Glomerular visceral epithelial cell (primary cell): ENCODE data around the gene WDR45B.

Experiments used
- DNase-seq: peaks from one replicate; pipeline ENCODE4 v3.0.0-alpha.2; 2016; ENCODE audit errors: extremely low spot score

Gene WDR45B

DNA sequence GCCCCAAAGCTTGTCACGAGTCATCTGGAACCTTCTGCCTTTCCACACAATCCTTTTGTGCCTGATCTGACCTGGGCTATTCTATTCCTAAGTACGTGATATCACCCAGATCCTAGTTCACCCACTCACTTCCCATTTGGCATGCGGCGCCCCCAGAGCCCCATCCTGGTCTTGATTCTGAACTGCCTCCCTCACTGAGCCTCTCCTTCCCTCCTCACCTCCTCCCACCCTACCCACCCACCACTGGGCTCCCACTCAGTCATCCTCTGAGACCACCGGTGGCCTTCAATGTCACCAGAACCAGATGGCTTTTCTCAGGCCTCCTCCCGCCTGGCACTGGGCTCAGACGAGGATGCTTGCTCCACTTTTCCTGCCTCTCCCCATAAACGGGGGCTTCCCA is 18.5 kb downstream of the WDR45B start:
- DNase-seq: no peak

GRCh38 chr17:82627405-82627804 is 20.8 kb downstream of the WDR45B start:
- no peak for DNase-seq

DNA sequence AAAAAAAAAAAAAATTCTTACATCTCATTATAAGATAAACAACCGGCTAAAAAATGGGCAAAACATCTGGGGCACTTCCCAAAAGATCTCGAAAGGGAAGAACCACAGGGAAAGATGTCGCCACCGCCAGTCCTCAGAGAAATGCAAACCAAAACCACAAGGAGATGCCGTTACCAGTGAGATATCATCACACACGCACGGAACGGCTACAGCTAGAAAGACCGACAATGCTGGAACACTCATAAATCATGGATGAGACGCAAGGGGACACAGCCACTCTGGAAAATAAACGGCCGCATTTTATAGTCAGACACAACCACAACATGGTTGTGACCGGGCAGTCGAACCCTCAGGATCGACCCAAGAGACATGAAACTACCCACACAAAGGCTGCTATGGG is 24.5 kb downstream of the WDR45B start:
- DNase-seq: no peak

- no peak for DNase-seq
Measured at GRCh38 chr17:82619641-82620040, 28.6 kb downstream of the WDR45B start.

- no peak for DNase-seq
Measured at GRCh38 chr17:82619211-82619610, 29.0 kb downstream of the WDR45B start.

DNA sequence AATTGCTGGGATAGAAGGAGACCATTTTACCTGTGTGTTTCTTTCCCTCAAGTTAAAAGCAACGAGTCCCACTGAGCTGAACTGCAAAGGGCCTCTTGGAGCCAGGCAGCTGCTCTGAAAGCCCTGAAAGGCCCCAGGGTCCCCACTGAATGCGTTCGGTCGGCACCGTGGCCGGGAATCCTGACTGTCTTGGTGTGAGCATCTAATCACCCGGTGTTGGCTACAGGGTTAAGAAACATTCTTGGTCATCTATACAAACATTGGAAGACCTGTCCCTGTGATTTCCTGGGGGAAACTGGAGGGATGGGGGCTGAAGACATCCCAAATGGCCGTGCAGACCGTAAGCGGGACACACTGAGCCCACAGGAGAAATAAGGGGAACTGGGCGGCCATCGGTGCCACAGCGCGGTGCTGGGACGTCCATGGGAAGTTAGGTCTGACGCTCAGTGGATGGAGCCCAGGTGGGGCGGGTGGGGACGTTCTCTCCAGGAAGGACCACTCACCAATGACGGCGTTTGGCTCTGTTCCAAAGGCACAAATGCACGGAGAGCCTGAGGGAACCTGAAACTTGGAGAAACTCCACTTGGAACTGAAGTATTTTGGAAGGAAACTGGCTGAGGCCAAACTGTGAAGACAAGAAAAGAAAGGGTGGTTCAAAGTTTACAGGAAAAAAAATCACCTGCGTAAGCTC is 32.1 kb downstream of the WDR45B start:
- no peak for DNase-seq

DNA sequence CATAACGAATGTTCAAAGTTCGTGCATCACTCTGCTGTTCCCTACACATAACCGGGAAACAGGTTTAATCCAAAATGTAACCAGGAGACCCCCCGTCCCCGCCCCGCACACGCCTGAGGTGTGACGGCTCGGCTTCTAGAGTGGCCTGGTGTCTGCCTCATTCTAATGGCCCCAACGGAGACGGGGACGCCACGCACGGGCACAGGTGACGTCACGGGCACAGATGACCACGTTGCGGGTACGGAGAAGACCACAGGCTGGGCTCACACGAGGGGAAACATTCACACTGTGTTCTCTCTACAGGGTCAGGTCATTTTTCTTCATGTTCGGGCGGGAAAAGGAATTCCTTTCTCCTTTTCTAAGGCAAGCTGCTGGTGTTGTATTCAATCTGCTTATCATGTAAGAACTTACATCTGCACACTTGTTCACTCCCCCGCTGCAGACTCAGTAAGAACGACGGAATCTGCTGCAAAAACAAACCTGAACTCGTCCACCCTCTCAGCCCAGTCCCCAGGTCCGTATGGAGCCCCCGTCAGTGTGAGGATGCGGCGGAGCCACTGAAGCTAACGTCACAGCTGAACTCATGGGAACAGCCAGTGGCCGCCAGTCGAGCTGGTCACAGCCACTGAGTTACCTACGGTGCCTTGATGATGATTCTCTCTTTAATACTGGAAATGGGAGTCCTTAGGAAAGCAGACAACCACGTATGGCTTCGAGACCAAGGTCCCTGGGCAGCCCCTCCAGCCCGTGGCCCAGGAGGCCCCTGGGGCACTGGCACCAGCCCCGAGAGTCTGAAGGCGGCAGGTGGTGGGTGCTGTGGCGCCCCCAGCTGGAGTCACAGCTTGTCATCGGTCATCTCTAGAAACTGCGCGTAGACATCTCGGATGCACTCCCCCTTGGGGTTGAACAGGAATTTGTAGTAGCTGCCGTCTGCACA is 32.9 kb downstream of the WDR45B start:
- no peak for DNase-seq

DNA sequence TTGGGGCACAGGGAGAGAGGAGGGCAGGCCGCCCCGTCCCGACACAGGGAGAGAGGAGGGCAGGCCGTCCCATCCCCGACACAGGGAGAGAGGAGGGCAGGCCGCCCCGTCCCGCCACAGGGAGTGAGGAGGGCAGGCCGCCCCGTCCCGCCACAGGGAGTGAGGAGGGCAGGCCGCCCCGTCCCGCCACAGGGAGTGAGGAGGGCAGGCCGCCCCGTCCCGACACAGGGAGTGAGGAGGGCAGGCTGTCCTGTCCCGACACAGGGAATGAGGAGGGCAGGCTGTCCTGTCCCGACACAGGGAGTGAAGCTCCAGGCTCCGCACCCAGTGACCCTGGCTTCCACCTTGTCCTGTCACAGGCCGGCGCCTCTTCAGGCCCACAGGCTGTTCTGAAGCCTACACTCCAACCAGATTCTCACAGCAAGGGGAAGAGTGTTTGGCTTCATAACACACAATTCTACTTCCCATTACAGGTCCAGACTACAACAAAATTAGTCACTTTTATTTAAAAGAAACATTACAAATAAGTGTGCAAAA is 34.1 kb downstream of the WDR45B start:
- no peak for DNase-seq

- no peak for DNase-seq
Measured at GRCh38 chr17:82613283-82614094, 34.8 kb downstream of the WDR45B start.

DNA sequence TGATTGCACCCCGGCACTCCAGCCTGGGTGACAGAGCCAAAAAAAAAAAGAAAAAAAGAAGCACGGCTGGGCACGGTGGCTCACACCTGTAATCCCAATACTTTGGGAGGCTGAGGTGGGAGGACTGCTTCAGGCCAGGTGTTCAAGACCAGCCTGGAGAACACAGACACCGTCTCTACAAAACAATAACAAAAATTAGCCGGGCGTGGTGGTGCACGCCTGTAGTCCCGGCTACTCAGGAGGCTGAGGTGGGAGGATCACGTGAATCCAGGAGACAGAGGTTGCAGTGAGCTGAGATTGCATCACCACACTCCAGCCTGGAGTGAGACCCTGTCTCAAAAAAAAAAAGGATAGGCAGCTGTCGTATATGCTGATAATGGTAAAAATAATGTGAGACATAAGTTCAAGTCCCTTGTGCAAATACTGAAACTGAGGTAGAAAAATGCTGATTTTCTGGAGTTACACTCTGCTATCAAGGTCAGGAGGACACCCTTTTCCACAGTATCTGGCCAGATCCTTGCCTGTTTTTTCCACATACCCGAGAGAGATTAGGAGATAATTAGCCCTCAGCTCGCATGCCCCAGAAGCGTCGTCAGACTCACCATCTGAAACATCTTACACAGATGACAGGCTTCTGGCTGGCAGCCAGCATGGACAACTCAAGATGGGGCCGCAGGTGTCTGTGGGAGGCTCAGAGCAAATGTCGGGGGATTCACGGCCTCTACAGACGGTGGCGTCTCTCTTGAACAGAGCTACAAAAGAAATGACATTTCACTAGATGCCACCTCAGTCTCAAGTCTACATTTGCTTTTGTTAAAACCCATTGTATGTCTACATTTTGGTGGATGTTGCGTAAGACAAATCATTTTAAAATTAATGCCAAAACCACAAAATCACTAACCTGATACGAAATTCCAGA is 36.8 kb downstream of the WDR45B start:
- DNase-seq: peak; percentile 27

- DNase-seq: no peak
Measured at GRCh38 chr17:82609655-82610054, 38.6 kb downstream of the WDR45B start.

DNA sequence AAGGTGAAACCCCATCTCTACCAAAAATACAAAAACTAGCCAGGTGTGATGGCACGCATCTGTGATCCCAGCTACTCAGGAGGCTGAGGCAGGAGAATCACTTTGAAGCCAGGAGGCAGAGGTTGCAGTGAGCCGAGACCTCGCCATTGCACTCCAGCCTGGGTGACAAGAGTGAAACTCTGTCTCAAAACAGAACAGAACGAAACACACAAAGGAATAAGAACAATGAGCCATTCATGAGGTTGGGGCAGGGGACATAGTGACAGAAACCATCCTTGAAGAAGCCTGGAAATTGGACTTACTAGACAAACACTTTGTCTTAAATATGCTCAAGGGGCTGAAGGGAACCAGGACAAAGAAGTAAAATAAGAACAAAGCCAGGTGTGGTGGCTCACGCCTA is 39.4 kb downstream of the WDR45B start:
- DNase-seq: no peak

DNA sequence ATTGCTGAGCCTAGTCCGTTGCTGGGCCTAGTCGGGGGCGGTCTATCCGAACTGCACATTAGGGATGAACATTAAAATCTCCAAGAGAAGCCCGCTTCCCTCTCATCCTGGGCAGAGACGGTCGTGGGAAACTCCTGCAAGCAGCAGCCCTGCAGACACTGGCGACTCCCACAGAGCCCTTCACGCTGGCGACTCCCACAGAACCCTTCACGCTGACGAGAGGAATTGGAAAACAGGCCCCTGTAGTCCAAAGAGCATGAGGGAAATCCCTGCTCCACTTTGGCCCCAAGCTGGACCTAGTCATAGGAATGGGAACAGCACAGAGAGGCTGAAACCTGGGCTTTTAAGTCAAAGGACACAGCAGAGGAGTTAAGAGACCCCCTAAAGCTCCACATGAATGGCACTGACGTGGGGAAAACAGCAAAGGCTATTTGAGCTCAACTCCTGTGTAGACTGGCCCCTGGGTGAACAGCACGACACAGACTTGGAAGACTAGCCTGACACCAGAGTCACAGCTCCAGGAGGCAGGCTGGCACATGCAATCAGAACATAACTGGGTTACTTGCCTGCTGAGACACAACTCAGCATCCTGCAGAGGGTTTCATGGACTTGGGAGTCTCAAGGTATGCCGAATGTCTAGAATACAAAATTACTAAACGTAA is 42.2 kb downstream of the WDR45B start:
- DNase-seq: no peak

GRCh38 chr17:82604532-82604931 is 43.7 kb downstream of the WDR45B start:
- DNase-seq: no peak

DNA sequence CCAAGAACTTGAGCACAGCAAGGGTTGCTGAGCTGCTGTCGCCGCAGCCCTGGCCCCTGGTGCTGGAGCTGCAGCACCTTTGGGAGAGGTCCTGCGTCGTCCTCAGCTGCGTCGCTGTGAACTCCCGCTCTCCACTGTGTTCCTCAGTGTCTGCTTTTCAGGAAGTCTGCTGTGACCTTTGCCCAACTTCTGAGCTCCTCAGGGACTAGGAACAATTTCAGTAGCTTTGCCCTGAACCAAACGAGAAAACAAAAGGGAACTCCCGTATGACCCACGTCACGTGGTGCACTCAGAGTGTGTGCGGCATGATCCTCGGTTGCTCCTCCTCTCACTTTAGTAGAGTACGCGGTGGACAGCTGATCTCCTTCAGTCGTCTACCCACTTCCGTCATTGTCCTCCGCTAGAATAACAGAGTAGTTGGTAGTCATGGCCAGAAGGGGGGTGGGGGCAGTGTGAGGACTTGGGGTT is 44.2 kb downstream of the WDR45B start:
- DNase-seq: no peak

DNA sequence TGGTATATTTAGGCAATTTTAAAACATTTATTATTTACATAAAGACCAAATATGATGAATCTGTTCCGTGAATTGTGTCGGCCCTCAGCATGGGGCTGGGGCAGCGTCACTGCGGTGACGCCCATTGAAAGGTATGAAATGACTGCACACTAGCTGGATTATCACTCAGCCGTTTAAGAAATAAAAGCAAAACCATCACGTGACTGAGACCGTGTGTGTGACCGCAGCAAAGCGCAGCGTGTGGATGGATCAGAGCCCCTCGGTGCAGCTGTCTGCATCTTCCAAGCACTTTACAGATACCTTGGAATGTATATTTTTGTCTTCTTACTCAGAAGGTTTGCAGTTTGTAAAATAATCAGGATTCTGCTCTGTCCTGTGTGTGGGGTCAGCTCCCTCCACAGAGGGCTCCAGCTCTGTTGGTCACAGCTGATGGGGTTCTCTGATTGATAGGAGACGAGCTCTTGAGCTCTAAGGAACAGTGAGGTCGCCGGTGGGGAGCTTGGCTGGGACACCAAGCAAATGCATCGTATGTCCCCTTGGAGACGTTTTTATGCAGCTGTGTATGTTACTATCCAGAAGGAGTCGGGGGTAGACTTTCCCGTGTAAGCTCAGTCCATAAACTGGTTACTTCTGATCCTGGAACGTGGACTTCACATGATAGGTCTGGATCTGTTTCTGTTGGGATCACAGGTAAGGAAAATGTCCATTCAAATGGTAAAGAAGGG is 45.1 kb downstream of the WDR45B start:
- no peak for DNase-seq

- no peak for DNase-seq
Measured at GRCh38 chr17:82602487-82602886, 45.8 kb downstream of the WDR45B start.

GRCh38 chr17:82601447-82602000 is 46.7 kb downstream of the WDR45B start:
- no peak for DNase-seq

GRCh38 chr17:82600731-82601446 is 47.4 kb downstream of the WDR45B start:
- no peak for DNase-seq
